ENCODE data around the gene ATP9B. TPM values are rescaled to one million over a fixed set of nuclear protein-coding genes. Genes with fewer than 3 reads are reported as not detected.

Gene ATP9B
- total RNA-seq, 8 experiments from 2014 or later: 15.6 to 44.1 (median 21.6) TPM

GRCh38 chr18:79383388-79384056 lies 314.3 kb downstream of the ATP9B start:
- ATAC-seq (replicated peaks in 6 of 8): no peak
- in situ Hi-C loops (cut with MboI; ENCODE audit: low pct_unique_long_range_greater_than_20kb in 2 of 9, low sequenced_read_pairs in 9 of 9, unreplicated experiment in 9 of 9): loop anchor here in 7 of 9 experiments (10.0 to 25.0 kb wide), 4 partner anchors 154 to 279 kb away; no protein-coding TSS in a partner anchor
- WGBS, 10 experiments: 60 to 100% (median 100%) methylated on average over 1 of the region's 20 CpGs; no CpG with 5 or more reads in 7 of the 10 experiments
- H3K4me1 ChIP-seq (replicated peaks in 1 of 2): peaks cover 0 to 7% of the 10 kb centered on the region in 2 donors
- no peak overlapping the region for H3K4me3 ChIP-seq
- H3K27ac ChIP-seq: no peak overlapping the region

GRCh38 chr18:79384151-79384807 lies 315.1 kb downstream of the ATP9B start:
- WGBS, 10 experiments: 40 to 83% (median 69%) methylated on average over 1 to 6 of the region's 17 CpGs; no CpG with 5 or more reads in 6 of the 10 experiments
- H3K4me1 ChIP-seq (replicated peaks in 1 of 2): peaks cover 0 to 5% of the 10 kb centered on the region in 2 donors
- no peak overlapping the region for H3K27ac ChIP-seq
- in situ Hi-C loops (cut with MboI; ENCODE audit: low pct_unique_long_range_greater_than_20kb in 2 of 9, low sequenced_read_pairs in 9 of 9, unreplicated experiment in 9 of 9): loop anchor here in 7 of 9 experiments (10.0 to 25.0 kb wide), 4 partner anchors 153 to 278 kb away; no protein-coding TSS in a partner anchor
- peak in 1 of 8 experiments; percentile 8 for ATAC-seq (replicated peaks in 6 of 8)
- no peak overlapping the region for H3K4me3 ChIP-seq

GRCh38 chr18:79384834-79385233 lies 315.6 kb downstream of the ATP9B start:
- in situ Hi-C loops (cut with MboI; ENCODE audit: low pct_unique_long_range_greater_than_20kb in 2 of 9, low sequenced_read_pairs in 9 of 9, unreplicated experiment in 9 of 9): loop anchor here in 7 of 9 experiments (10.0 to 25.0 kb wide), 4 partner anchors 152 to 277 kb away; no protein-coding TSS in a partner anchor
- Histone ChIP-seq H3K4me1 (replicated peaks in 1 of 2) (peaks cover 0 to 5% of the 10 kb centered on the region in 2 donors), H3K27ac (no peak overlapping the region), H3K4me3 (no peak overlapping the region)
- WGBS, 10 experiments: 40 to 100% (median 92%) methylated on average over 1 to 9 of the region's 16 CpGs; no CpG with 5 or more reads in 5 of the 10 experiments
- ATAC-seq (replicated peaks in 6 of 8): no peak

- Histone ChIP-seq H3K4me1 (replicated peaks in 1 of 2) (peaks cover 0 to 5% of the 10 kb centered on the region in 2 donors), H3K27ac (no peak overlapping the region), H3K4me3 (no peak overlapping the region)
- no peak for ATAC-seq (replicated peaks in 6 of 8)
- 48 to 100% (median 93%) methylated on average over 2 to 12 of the region's 17 CpGs; no CpG with 5 or more reads in 3 of the 10 experiments for WGBS, 10 experiments
- in situ Hi-C loops (cut with MboI; ENCODE audit: low pct_unique_long_range_greater_than_20kb in 2 of 9, low sequenced_read_pairs in 9 of 9, unreplicated experiment in 9 of 9): loop anchor here in 7 of 9 experiments (10.0 to 25.0 kb wide), 4 partner anchors 152 to 277 kb away; no protein-coding TSS in a partner anchor
Observed at GRCh38 chr18:79385326-79385707, 316.1 kb downstream of the ATP9B start.

- Histone ChIP-seq H3K4me1 (replicated peaks in 1 of 2) (peaks cover 0 to 5% of the 10 kb centered on the region in 2 donors), H3K4me3 (no peak overlapping the region), H3K27ac (no peak overlapping the region)
- in situ Hi-C loops (cut with MboI; ENCODE audit: low pct_unique_long_range_greater_than_20kb in 2 of 9, low sequenced_read_pairs in 9 of 9, unreplicated experiment in 9 of 9): loop anchor here in 7 of 9 experiments (10.0 to 25.0 kb wide), 4 partner anchors 151 to 276 kb away; no protein-coding TSS in a partner anchor
- 7 to 73% (median 59%) methylated on average over 3 to 13 of the region's 21 CpGs; no CpG with 5 or more reads in 4 of the 10 experiments for WGBS, 10 experiments
- peak in 2 of 8 experiments; percentile 5 to 20 for ATAC-seq (replicated peaks in 6 of 8)
Observed at GRCh38 chr18:79385708-79386341, 316.6 kb downstream of the ATP9B start.

- H3K4me3 ChIP-seq: no peak overlapping the region
- whole genome bisulfite sequencing, 10 experiments: 61 to 100% (median 79%) methylated on average over 1 to 5 of the region's 14 CpGs; no CpG with 5 or more reads in 4 of the 10 experiments
- no peak for ATAC-seq (replicated peaks in 6 of 8)
- peaks cover 0 to 5% of the 10 kb centered on the region in 2 donors for H3K4me1 ChIP-seq (replicated peaks in 1 of 2)
- H3K27ac ChIP-seq: no peak overlapping the region
- in situ Hi-C loops (cut with MboI; ENCODE audit: low pct_unique_long_range_greater_than_20kb in 2 of 9, low sequenced_read_pairs in 9 of 9, unreplicated experiment in 9 of 9): loop anchor here in 7 of 9 experiments (10.0 to 25.0 kb wide), 4 partner anchors 151 to 276 kb away; no protein-coding TSS in a partner anchor
Observed at GRCh38 chr18:79386547-79386946, 317.4 kb downstream of the ATP9B start.

GRCh38 chr18:79387214-79387613 lies 318.0 kb downstream of the ATP9B start:
- in situ Hi-C loops (cut with MboI; ENCODE audit: low pct_unique_long_range_greater_than_20kb in 2 of 9, low sequenced_read_pairs in 9 of 9, unreplicated experiment in 9 of 9): loop anchor here in 7 of 9 experiments (10.0 to 25.0 kb wide), 4 partner anchors 150 to 275 kb away; no protein-coding TSS in a partner anchor
- Histone ChIP-seq H3K4me3 (no peak overlapping the region), H3K27ac (no peak overlapping the region), H3K4me1 (replicated peaks in 1 of 2) (peaks cover 0 to 5% of the 10 kb centered on the region in 2 donors)
- ATAC-seq (replicated peaks in 6 of 8): no peak
- WGBS, 10 experiments: 0 to 90% (median 51%) methylated on average over 1 to 5 of the region's 6 CpGs; no CpG with 5 or more reads in 4 of the 10 experiments

- ATAC-seq (replicated peaks in 6 of 8): no peak
- 49 to 80% (median 69%) methylated on average over 2 to 9 of the region's 11 CpGs; no CpG with 5 or more reads in 5 of the 10 experiments for WGBS, 10 experiments
- Histone ChIP-seq H3K4me3 (no peak overlapping the region), H3K27ac (no peak overlapping the region), H3K4me1 (replicated peaks in 1 of 2) (peaks cover 0 to 5% of the 10 kb centered on the region in 2 donors)
- in situ Hi-C loops (cut with MboI; ENCODE audit: low pct_unique_long_range_greater_than_20kb in 2 of 9, low sequenced_read_pairs in 9 of 9, unreplicated experiment in 9 of 9): loop anchor here in 7 of 9 experiments (10.0 to 25.0 kb wide), 4 partner anchors 150 to 275 kb away; no protein-coding TSS in a partner anchor
Observed at GRCh38 chr18:79387615-79388014, 318.4 kb downstream of the ATP9B start.

GRCh38 chr18:79388043-79388442 lies 318.8 kb downstream of the ATP9B start:
- peaks cover under 1 to 5% of the 10 kb centered on the region in 2 donors for H3K4me1 ChIP-seq (replicated peaks in 1 of 2)
- in situ Hi-C loops (cut with MboI; ENCODE audit: low pct_unique_long_range_greater_than_20kb in 2 of 9, low sequenced_read_pairs in 9 of 9, unreplicated experiment in 9 of 9): loop anchor here in 7 of 9 experiments (10.0 to 25.0 kb wide), 4 partner anchors 149 to 274 kb away; no protein-coding TSS in a partner anchor
- H3K4me3 ChIP-seq: no peak overlapping the region
- WGBS, 10 experiments: no CpG with 5 or more reads among the region's 7 CpGs
- H3K27ac ChIP-seq: no peak overlapping the region
- ATAC-seq (replicated peaks in 6 of 8): no peak

GRCh38 chr18:79389689-79390088 lies 320.5 kb downstream of the ATP9B start:
- Histone ChIP-seq H3K27ac (no peak overlapping the region), H3K4me1 (replicated peaks in 1 of 2) (peaks cover 7 to 9% of the 10 kb centered on the region in 2 donors), H3K4me3 (no peak overlapping the region)
- WGBS, 10 experiments: 0 to 88% (median 30%) methylated on average over 1 to 4 of the region's 4 CpGs; no CpG with 5 or more reads in 2 of the 10 experiments
- ATAC-seq (replicated peaks in 6 of 8): no peak
- in situ Hi-C loops (cut with MboI; ENCODE audit: low pct_unique_long_range_greater_than_20kb in 2 of 9, low sequenced_read_pairs in 9 of 9, unreplicated experiment in 9 of 9): loop anchor here in 7 of 9 experiments (10.0 to 25.0 kb wide), 4 partner anchors 148 to 273 kb away; no protein-coding TSS in a partner anchor

- peaks cover 5 to 9% of the 10 kb centered on the region in 2 donors for H3K4me1 ChIP-seq (replicated peaks in 1 of 2)
- no peak overlapping the region for H3K4me3 ChIP-seq
- no peak overlapping the region for H3K27ac ChIP-seq
- 0 to 96% (median 69%) methylated on average over 1 to 5 of the region's 8 CpGs; no CpG with 5 or more reads in 4 of the 10 experiments for WGBS, 10 experiments
- in situ Hi-C loops (cut with MboI; ENCODE audit: low pct_unique_long_range_greater_than_20kb in 2 of 9, low sequenced_read_pairs in 9 of 9, unreplicated experiment in 9 of 9): loop anchor here in 6 of 9 experiments (25.0 kb wide), 3 partner anchors 145 to 270 kb away; no protein-coding TSS in a partner anchor
- ATAC-seq (replicated peaks in 6 of 8): no peak
Observed at GRCh38 chr18:79392226-79392625, 323.0 kb downstream of the ATP9B start.

- Histone ChIP-seq H3K27ac (no peak overlapping the region), H3K4me1 (replicated peaks in 1 of 2) (peaks cover 5 to 9% of the 10 kb centered on the region in 2 donors), H3K4me3 (peak overlapping the region in 3 of 5 donors; percentile 20 to 37 (median 30))
- ATAC-seq (replicated peaks in 6 of 8): peak in 3 of 8 experiments; percentile 14 to 32 (median 26)
- in situ Hi-C loops (cut with MboI; ENCODE audit: low pct_unique_long_range_greater_than_20kb in 2 of 9, low sequenced_read_pairs in 9 of 9, unreplicated experiment in 9 of 9): loop anchor here in 6 of 9 experiments (25.0 kb wide), 3 partner anchors 144 to 269 kb away; no protein-coding TSS in a partner anchor
- 0 to 21% (median 3%) methylated on average over 1 to 4 of the region's 30 CpGs; no CpG with 5 or more reads in 4 of the 10 experiments for WGBS, 10 experiments
Observed at GRCh38 chr18:79393181-79393634, 324.0 kb downstream of the ATP9B start.

All from motor neuron (in vitro differentiated cells).